Measurements from ENCODE around the gene ST3GAL2.
"Not testable (repeated sequence)": the region's sequence is repeated elsewhere in the genome, so short reads cannot be mapped to it uniquely, and the experiment has no call there.

ST3GAL2 gene

DNA sequence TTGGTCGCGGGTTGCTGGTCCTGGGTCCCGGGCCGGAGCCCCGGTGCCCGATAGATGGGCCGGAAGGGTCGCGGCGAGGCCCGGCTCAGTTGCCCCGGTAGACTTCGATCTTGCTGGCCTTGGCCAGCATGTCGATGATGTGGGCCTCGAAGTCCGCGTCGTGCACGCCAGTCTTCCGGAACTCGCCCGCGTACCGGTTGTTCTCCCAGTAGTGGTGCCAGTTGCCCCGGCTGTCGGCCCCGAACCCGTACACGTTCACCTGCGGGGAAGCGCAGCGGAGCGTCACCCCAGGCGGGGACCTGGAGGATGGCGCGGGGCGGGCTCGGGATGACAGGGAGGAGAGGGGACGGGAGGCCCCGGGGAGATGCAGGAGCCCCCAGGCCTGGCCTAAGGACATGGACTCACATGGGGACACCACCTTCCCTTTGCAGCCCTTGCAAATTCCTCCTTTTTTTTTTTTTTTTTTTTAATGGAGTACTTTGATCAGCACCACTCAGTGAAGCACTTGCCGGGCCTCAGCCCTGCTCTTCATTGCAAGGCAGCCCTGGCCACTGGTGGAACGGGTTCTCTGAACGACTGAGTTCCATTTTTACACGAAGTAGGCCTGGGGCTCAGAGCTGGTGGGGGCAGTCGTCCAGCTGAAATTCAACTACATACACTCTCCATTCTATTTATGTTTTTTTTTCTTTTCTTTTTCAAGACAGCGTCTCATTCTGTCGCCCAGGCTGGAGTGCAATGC, 57.1 kb downstream of the ST3GAL2 start:
- H3K4me3 Mint-ChIP-seq = peak overlapping the region; percentile 87 to 94
- DNase-seq (no peak), ATAC-seq (replicated peaks) (peak; percentile 22 to 23)
- peaks cover 35 to 38% of the 10 kb centered on the region in 2 donors for H3K36me3 Mint-ChIP-seq
- peak overlapping the region; percentile 97 for H3K27ac Mint-ChIP-seq
- H3K9me3 Mint-ChIP-seq = no peaks in the 10 kb centered on the region
- peaks cover 5 to 25% of the 10 kb centered on the region in 2 donors for H3K4me1 Mint-ChIP-seq
- H3K27me3 Mint-ChIP-seq = no peaks in the 10 kb centered on the region

DNA sequence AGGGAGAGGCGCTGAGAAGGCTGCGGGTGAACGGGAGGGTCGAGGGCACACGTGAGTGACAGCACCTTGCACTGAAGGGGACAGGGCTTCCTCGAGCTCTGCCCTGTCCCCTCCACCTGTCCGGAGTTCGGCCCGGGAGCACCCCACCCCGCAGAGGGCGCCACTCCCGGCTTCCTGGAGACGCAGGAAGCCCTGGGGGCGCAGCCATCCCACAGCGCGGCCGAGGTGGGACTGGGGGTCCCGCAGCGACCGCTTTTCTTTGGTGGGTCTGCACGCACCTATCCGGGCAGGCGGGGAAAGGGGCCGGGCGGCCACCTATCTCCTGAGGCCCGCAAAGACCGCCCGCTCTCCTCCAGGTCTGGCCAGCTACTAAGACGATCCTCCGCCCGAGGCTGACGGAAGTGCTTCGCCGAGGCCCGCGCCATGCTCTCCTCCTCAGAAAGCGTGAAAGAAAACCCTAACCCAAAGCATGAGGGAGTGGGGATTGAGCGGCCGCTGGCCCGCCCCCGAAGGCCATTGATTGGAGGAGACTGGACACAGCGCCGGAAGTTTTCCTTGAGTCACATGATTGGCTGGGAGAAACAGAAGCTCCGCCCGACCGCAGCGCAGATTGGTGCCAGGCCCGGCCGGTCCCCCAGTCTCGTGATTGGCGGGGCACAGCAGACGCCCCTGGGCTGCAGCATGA, 57.8 kb downstream of the ST3GAL2 start:
- DNase-seq = peak; percentile 95
- H3K27me3 Mint-ChIP-seq = no peaks in the 10 kb centered on the region
- no peaks in the 10 kb centered on the region for H3K9me3 Mint-ChIP-seq
- H3K4me1 Mint-ChIP-seq = peaks cover 5 to 25% of the 10 kb centered on the region in 2 donors
- H3K27ac Mint-ChIP-seq = peak overlapping the region; percentile 97
- ATAC-seq (replicated peaks) = peak; percentile 88 to 90
- peaks cover 38% of the 10 kb centered on the region in 2 donors for H3K36me3 Mint-ChIP-seq
- peak overlapping the region; percentile 87 to 94 for H3K4me3 Mint-ChIP-seq

DNA sequence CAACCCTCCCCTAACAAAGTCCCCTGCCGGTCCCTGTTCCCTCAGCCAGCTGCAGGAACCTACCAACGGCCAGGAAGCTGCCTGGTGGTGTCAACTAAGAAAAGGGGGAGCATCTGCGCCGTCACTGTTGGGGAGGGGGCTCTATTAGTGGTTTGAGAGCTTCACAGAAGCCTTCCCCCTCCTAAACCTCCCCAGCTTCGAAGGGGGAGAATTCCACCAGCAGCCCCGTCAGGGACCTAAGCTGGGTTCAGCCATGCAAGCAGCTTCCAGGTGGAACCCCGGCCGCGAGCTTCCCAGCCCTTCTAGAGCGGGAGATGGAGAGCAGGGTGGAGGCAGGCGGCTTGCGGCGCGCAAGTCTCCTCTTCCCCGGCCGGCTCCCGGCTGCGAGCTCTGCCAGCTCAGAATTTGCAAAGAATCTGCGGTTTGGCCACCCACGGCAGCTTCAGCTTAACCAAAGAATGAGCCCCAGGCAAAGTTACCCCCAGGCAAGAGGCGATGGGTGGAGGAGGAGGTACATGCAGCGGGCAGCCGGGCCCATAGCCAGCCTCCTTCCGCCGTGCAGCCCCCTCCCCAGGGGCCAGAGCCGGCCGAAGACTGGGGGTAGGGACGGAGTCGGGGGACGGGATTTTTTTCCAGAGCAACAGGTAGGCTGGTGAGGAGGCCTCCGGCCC, 58.5 kb downstream of the ST3GAL2 start:
- H3K27me3 Mint-ChIP-seq = no peaks in the 10 kb centered on the region
- H3K4me3 Mint-ChIP-seq = peak overlapping the region; percentile 87 to 94
- DNase-seq (peak; percentile 75), ATAC-seq (replicated peaks) (peak; percentile 57)
- H3K36me3 Mint-ChIP-seq = peaks cover 35 to 38% of the 10 kb centered on the region in 2 donors
- H3K4me1 Mint-ChIP-seq = peaks cover 5 to 25% of the 10 kb centered on the region in 2 donors
- H3K27ac Mint-ChIP-seq = peak overlapping the region; percentile 97
- no peaks in the 10 kb centered on the region for H3K9me3 Mint-ChIP-seq

DNA sequence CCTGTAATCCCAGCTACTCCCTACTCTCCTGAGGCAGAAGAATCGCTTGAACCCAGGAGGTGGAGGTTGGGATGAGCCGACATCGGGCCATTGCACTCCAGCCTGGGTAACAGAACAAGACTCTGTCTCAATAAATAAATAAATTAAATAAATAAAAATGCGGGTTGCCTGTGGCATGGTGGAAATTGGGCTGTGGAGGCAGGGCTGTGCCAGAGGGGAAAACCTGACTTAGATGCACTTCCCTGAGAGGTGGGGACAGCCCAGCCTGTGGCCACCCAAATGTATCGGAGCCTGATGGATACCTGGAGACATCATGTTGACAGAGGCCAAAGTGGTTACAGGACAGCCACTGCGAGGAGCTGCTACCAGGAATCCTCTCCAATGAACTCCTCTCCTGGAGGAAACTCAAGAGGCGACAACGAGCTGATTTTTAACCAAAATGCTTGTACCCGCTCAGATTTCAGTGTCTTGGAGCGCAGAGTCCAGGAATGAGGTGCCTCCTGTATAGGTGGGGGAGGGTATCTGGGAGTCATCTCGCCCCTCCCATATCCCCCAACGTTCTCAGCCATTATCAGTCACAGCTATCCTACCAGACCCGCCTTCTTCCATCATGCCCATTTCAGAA, 59.9 kb downstream of the ST3GAL2 start:
- no peaks in the 10 kb centered on the region for H3K27me3 Mint-ChIP-seq
- H3K9me3 Mint-ChIP-seq = no peaks in the 10 kb centered on the region
- no peak for ATAC-seq (replicated peaks)
- peak overlapping the region; percentile 62 for H3K27ac Mint-ChIP-seq
- peak overlapping the region in 1 of 2 donors; percentile 87 for H3K4me3 Mint-ChIP-seq
- H3K4me1 Mint-ChIP-seq = peaks cover 5 to 25% of the 10 kb centered on the region in 2 donors
- DNase-seq = no peak
- peaks cover 38 to 39% of the 10 kb centered on the region in 2 donors for H3K36me3 Mint-ChIP-seq

DNA sequence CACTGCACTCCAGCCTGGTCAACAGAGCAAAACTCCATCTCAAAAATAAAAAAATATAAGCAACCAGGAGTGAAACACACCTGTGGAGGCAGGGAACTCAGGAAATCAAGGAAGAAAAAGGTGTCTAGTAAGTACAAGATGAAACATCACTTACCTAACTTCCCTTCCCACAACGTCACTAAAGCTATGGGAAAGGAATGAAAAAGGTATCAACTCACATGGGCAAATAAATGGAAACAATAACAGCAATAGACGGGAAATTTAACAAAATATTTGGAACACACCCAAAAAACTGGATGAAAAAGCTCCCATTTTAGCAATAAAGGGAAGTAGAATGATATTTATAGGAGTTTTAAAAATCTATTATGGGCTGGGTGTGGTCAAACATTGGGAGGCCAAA, 61.1 kb downstream of the ST3GAL2 start:
- Mint-ChIP-seq H3K4me3 (peak overlapping the region; percentile 2 to 5), H3K4me1 (peaks cover 3 to 21% of the 10 kb centered on the region in 2 donors), H3K27me3 (no peaks in the 10 kb centered on the region), H3K9me3 (no peaks in the 10 kb centered on the region), H3K36me3 (peaks cover 33 to 39% of the 10 kb centered on the region in 2 donors), H3K27ac (peak overlapping the region; percentile 5)
- no peak for DNase-seq
- ATAC-seq (replicated peaks) = no peak

DNA sequence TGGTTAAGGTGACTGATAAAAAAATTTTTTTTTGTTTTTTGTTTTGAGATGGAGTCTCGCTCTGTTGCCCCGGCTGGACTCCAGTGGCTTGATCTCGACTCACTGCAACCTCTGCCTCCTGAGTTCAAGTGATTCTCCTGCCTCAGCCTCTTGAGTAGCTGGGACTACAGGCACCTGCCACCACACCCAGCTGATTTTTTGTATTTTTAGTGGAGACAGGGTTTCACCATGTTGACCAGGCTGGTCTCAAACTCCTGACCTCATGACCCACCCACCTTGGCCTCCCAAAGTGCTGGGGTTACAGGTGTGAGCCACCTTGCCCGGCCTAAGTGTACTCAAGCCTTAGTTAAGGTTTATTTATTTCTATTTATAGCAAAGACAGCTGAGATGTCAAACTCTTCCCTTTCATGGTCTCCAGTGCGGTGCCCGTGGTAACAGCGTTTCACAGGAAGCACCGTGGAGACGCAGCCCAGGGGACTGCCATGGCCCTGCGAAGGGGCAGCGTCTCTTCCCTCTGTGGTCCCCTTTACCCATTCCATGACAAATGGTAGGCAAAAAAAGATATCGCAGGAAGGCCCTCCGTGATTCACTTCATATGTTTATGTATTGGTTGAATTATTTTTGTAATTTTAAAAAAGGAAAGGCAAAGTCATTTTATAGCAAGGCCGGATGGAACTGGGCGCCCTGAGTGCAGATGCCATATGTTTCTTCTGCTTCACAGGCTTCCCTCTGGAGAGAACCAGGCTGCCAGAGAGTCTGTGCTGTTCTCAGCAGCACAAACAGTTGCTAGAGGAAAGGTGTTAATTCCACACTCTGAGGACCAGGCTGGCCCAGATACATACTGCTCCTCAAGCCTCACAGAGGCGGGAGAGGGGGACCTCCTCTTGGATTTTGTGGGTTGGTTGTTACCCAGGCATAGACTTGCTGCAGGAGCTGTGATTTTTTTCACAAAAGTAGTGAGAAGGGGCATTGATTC, 63.0 kb downstream of the ST3GAL2 start:
- peaks cover 38 to 39% of the 10 kb centered on the region in 2 donors for H3K36me3 Mint-ChIP-seq
- DNase-seq (no peak), ATAC-seq (replicated peaks) (no peak)
- H3K4me1 Mint-ChIP-seq = peaks cover 7 to 16% of the 10 kb centered on the region in 2 donors
- H3K27ac Mint-ChIP-seq = peak overlapping the region; percentile 73
- no peaks in the 10 kb centered on the region for H3K9me3 Mint-ChIP-seq
- H3K27me3 Mint-ChIP-seq = no peaks in the 10 kb centered on the region
- no peak overlapping the region for H3K4me3 Mint-ChIP-seq

DNA sequence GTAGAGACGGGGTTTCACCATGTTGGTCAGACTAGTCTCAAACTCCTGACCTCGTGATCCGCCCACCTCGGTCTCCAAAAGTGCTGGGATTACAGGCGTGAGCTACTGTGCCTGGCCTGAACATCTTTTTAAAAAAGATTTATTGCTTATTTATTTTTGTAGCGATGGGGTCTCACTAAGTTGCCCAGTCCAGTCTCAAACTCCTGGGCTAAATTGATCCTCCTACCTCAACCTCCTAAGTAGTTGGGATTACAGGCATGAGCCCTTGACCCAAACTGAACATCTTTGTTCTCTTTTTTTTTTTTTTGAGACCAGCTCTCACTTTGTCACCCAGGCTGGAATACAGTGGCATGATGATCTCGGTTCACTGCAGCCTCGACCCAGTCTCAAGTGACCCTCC, 64.7 kb downstream of the ST3GAL2 start:
- no peaks in the 10 kb centered on the region for H3K27me3 Mint-ChIP-seq
- H3K4me3 Mint-ChIP-seq = no peak overlapping the region
- H3K36me3 Mint-ChIP-seq = peaks cover 44% of the 10 kb centered on the region in 2 donors
- no peaks in the 10 kb centered on the region for H3K9me3 Mint-ChIP-seq
- ATAC-seq (replicated peaks) (no peak), DNase-seq (no peak)
- H3K27ac Mint-ChIP-seq = peak overlapping the region; percentile 71
- H3K4me1 Mint-ChIP-seq = peaks cover 7 to 9% of the 10 kb centered on the region in 2 donors

DNA sequence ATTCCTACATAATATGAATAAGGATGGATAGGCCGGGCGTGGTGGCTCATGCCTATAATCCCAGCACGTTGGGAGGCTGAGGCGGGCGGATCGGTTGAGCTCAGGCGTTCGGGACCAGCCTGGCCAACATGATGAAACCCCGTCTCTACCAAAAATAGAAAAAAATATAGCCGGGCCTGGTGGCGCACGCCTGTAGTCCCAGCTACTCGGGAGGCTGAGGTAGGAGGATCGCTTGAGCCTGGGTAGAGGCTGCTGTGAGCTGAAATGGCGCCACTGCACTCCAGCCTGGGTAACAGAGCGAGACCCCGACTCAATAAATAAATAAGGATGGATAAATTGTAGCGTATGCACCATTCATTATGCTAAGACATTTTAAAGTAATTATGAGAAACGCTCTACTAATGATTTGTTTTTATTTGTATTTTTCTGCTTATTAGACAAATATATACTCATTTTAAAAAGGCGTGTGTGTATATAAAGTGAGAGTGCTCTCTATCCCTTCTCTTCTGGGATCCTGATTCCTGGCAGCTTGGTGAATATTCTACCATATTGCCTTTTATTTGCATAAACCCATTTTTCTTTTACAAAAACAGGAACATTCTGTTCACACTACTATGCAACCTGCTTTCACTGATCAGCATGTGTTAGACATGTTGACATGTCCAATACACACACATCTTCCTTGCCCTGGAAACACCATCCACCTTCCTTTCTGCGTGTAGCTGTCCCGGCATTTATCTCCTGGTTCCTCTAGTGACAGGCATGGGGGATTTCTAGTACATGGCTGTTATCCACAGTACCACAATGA, 65.8 kb downstream of the ST3GAL2 start:
- no peak for ATAC-seq (replicated peaks)
- Mint-ChIP-seq H3K27ac (peak overlapping the region; percentile 69), H3K4me1 (peaks cover 7% of the 10 kb centered on the region in 2 donors), H3K9me3 (no peaks in the 10 kb centered on the region), H3K27me3 (no peaks in the 10 kb centered on the region), H3K36me3 (peaks cover 47% of the 10 kb centered on the region in 2 donors), H3K4me3 (no peak overlapping the region)
- no peak for DNase-seq

DNA sequence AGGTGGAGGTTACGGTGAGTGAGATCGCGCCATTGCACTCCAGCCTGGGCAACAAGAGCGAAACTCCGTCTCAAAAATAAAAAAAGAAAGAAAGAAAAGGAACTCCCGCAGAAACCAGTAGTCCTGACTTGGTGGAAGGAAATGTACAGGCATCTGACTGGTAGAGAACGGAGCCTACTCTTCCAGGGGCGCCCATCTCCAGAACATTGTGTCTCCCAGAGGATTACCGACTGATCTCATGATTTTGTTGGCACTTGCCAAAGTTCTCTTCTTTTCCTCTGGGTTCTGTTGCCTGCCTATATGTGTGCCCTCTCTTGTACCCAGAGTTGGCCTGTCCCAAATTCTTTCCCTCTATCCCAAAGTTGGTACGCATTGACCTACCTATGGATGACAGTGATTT, 68.0 kb downstream of the ST3GAL2 start:
- DNase-seq (no peak), ATAC-seq (replicated peaks) (no peak)
- H3K27me3 Mint-ChIP-seq = no peaks in the 10 kb centered on the region
- peaks cover 44 to 49% of the 10 kb centered on the region in 2 donors for H3K36me3 Mint-ChIP-seq
- H3K4me1 Mint-ChIP-seq = peaks cover 0 to 5% of the 10 kb centered on the region in 2 donors
- no peaks in the 10 kb centered on the region for H3K9me3 Mint-ChIP-seq
- no peak overlapping the region for H3K4me3 Mint-ChIP-seq
- H3K27ac Mint-ChIP-seq = peak overlapping the region; percentile 79

DNA sequence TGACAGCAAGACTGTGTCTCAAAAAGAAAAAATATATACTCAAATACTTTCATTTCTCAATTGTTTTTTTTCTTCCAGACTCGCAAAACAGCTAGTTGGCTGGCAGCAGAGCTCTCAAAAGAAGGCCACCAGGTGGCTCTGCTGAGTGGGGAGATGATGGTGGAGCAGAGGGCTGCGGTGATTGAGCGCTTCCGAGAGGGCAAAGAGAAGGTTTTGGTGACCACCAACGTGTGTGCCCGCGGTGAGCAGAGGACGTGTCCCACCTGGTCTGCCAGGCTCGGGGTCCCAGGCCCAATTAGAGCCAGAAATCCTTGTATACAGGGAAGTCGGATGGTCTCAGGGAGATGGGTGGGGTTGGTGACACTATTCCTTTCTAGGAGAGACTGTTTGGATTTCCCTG, 68.8 kb downstream of the ST3GAL2 start:
- not testable (repeated sequence) for DNase-seq, H3K27me3 Mint-ChIP-seq, H3K4me1 Mint-ChIP-seq, H3K9me3 Mint-ChIP-seq, H3K27ac Mint-ChIP-seq, H3K4me3 Mint-ChIP-seq
- peak; percentile 73 for ATAC-seq (replicated peaks)
- H3K36me3 Mint-ChIP-seq = peaks cover 44 to 47% of the 10 kb centered on the region in 2 donors

DNA sequence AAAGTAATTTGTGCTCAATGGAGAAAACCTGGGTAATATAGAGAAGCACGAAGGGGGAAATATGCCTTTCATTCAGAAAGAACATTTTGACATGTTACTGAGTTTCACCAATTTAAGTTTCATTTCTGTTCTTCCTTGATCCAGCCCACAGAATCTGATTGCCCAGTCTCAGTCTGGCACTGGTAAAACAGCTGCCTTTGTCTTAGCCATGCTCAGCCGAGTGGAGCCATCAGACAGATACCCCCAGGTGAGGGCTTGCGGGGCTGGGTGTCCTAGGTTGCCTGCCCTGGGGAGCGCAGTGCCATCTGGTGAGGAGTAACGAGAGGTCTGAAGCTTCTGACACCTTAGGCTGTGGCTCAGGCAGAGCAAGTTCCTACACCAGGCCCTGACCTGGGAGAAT, 74.5 kb downstream of the ST3GAL2 start:
- no peaks in the 10 kb centered on the region for H3K27me3 Mint-ChIP-seq
- H3K9me3 Mint-ChIP-seq = no peaks in the 10 kb centered on the region
- no peak overlapping the region for H3K4me3 Mint-ChIP-seq
- no peak overlapping the region for H3K27ac Mint-ChIP-seq
- DNase-seq (no peak), ATAC-seq (replicated peaks) (peak in 1 of 2 donors; percentile 18)
- H3K36me3 Mint-ChIP-seq = peaks cover 31 to 33% of the 10 kb centered on the region in 2 donors
- no peaks in the 10 kb centered on the region for H3K4me1 Mint-ChIP-seq

DNA sequence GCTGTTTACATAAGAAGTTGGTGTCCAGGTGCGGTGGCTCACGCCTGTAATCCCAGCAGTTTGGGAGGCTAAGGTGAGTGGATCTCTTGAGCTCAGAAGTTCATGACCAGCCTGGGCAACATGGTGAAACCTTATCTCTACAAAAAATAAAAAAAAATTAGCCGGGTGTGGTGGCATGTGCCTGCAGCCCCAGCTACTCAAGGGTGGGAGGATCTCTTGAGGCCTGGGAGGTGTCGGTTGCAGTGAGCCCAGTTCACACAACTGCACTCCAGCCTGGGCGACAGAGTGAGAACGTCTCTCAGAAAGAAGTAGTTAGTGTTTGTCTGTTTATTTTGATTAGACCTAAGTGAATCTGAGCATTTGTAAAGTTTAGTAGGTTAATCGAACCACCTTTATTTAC, 79.3 kb downstream of the ST3GAL2 start:
- Mint-ChIP-seq H3K27me3 (no peaks in the 10 kb centered on the region), H3K27ac (no peak overlapping the region), H3K4me1 (no peaks in the 10 kb centered on the region), H3K36me3 (peaks cover 29 to 30% of the 10 kb centered on the region in 2 donors), H3K9me3 (no peaks in the 10 kb centered on the region), H3K4me3 (no peak overlapping the region)
- ATAC-seq (replicated peaks) (no peak), DNase-seq (no peak)

DNA sequence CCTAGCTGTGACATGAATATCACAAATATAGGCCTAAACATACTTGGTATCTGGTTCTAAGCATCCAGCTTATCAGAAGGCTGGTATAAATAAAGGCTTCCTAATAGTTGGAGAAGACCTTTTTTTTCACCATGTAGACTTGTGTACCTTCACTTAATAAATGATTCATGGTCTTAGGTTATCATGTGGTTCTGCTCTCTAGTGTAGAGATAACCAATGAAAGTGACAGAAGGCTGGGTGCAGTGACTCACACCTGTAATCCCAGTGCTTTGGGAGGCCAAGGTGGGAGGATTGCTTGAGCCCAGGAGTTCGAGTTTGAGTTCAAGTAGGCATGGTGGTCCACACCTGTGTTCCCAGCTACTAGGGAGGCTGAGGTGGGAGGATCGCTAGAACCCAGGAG, 89.1 kb downstream of the ST3GAL2 start:
- no peaks in the 10 kb centered on the region for H3K9me3 Mint-ChIP-seq
- H3K4me3 Mint-ChIP-seq = no peak overlapping the region
- no peak for DNase-seq
- no peak overlapping the region for H3K27ac Mint-ChIP-seq
- no peaks in the 10 kb centered on the region for H3K27me3 Mint-ChIP-seq
- no peak for ATAC-seq (replicated peaks)
- peaks cover 14 to 20% of the 10 kb centered on the region in 2 donors for H3K36me3 Mint-ChIP-seq
- peaks cover 8 to 26% of the 10 kb centered on the region in 2 donors for H3K4me1 Mint-ChIP-seq

Measured in stimulated activated naive B cell treated with anti-CD40 and anti-IgM and Interleukin-4, amounts not matched to agents 10 μg/mL and 1 μg/mL and 100 μg/mL, for 72 hours (primary cell).